ENCODE results near the gene ARHGAP22.

ARHGAP22 gene

GRCh38 chr10:48507494-48507893 is 97.4 kb downstream of the ARHGAP22 start:
- no peaks in the 10 kb centered on the region for H3K27me3 ChIP-seq (replicated peaks; ENCODE audit: control insufficient read depth, insufficient read depth, low read length, poor library complexity, severe bottlenecking)
- no peaks in the 10 kb centered on the region for H3K4me1 ChIP-seq (ENCODE audit: control insufficient read depth, insufficient read depth, low read length, poor library complexity, severe bottlenecking)
- no peaks in the 10 kb centered on the region for H3K36me3 ChIP-seq (ENCODE audit: control insufficient read depth, insufficient read depth, low read length)
- H3K27ac ChIP-seq (ENCODE audit: insufficient read depth, low read length, poor library complexity, severe bottlenecking) = no peak overlapping the region
- no peaks in the 10 kb centered on the region for H3K9me3 ChIP-seq (ENCODE audit: control insufficient read depth, low read length)
- H3K4me3 ChIP-seq (ENCODE audit: insufficient read depth, low read depth, low read length, poor library complexity, severe bottlenecking) = no peak overlapping the region
- DNase-seq = no peak

- Histone ChIP-seq H3K36me3 (ENCODE audit: control insufficient read depth, insufficient read depth, low read length) (no peaks in the 10 kb centered on the region), H3K9me3 (ENCODE audit: control insufficient read depth, low read length) (no peaks in the 10 kb centered on the region), H3K27me3 (replicated peaks; ENCODE audit: control insufficient read depth, insufficient read depth, low read length, poor library complexity, severe bottlenecking) (no peaks in the 10 kb centered on the region), H3K4me1 (ENCODE audit: control insufficient read depth, insufficient read depth, low read length, poor library complexity, severe bottlenecking) (no peaks in the 10 kb centered on the region), H3K4me3 (ENCODE audit: insufficient read depth, low read depth, low read length, poor library complexity, severe bottlenecking) (no peak overlapping the region), H3K27ac (ENCODE audit: insufficient read depth, low read length, poor library complexity, severe bottlenecking) (no peak overlapping the region)
- DNase-seq = no peak
These were observed 98.5 kb downstream of the ARHGAP22 start for GRCh38 chr10:48506147-48506917.

- Histone ChIP-seq H3K4me3 (ENCODE audit: insufficient read depth, low read depth, low read length, poor library complexity, severe bottlenecking) (no peak overlapping the region), H3K27me3 (replicated peaks; ENCODE audit: control insufficient read depth, insufficient read depth, low read length, poor library complexity, severe bottlenecking) (no peaks in the 10 kb centered on the region), H3K27ac (ENCODE audit: insufficient read depth, low read length, poor library complexity, severe bottlenecking) (no peak overlapping the region), H3K9me3 (ENCODE audit: control insufficient read depth, low read length) (no peaks in the 10 kb centered on the region), H3K4me1 (ENCODE audit: control insufficient read depth, insufficient read depth, low read length, poor library complexity, severe bottlenecking) (no peaks in the 10 kb centered on the region), H3K36me3 (ENCODE audit: control insufficient read depth, insufficient read depth, low read length) (no peaks in the 10 kb centered on the region)
- no peak for DNase-seq
These were observed 99.3 kb downstream of the ARHGAP22 start for GRCh38 chr10:48505394-48506112.

GRCh38 chr10:48504141-48504885 is 100.6 kb downstream of the ARHGAP22 start:
- H3K27ac ChIP-seq (ENCODE audit: insufficient read depth, low read length, poor library complexity, severe bottlenecking) = no peak overlapping the region
- no peaks in the 10 kb centered on the region for H3K4me1 ChIP-seq (ENCODE audit: control insufficient read depth, insufficient read depth, low read length, poor library complexity, severe bottlenecking)
- H3K36me3 ChIP-seq (ENCODE audit: control insufficient read depth, insufficient read depth, low read length) = no peaks in the 10 kb centered on the region
- no peaks in the 10 kb centered on the region for H3K27me3 ChIP-seq (replicated peaks; ENCODE audit: control insufficient read depth, insufficient read depth, low read length, poor library complexity, severe bottlenecking)
- H3K9me3 ChIP-seq (ENCODE audit: control insufficient read depth, low read length) = no peaks in the 10 kb centered on the region
- H3K4me3 ChIP-seq (ENCODE audit: insufficient read depth, low read depth, low read length, poor library complexity, severe bottlenecking) = no peak overlapping the region
- no peak for DNase-seq

- no peak for DNase-seq
- no peak overlapping the region for H3K4me3 ChIP-seq (ENCODE audit: insufficient read depth, low read depth, low read length, poor library complexity, severe bottlenecking)
- no peaks in the 10 kb centered on the region for H3K36me3 ChIP-seq (ENCODE audit: control insufficient read depth, insufficient read depth, low read length)
- H3K27ac ChIP-seq (ENCODE audit: insufficient read depth, low read length, poor library complexity, severe bottlenecking) = no peak overlapping the region
- no peaks in the 10 kb centered on the region for H3K9me3 ChIP-seq (ENCODE audit: control insufficient read depth, low read length)
- H3K4me1 ChIP-seq (ENCODE audit: control insufficient read depth, insufficient read depth, low read length, poor library complexity, severe bottlenecking) = no peaks in the 10 kb centered on the region
- peaks cover under 1% of the 10 kb centered on the region for H3K27me3 ChIP-seq (replicated peaks; ENCODE audit: control insufficient read depth, insufficient read depth, low read length, poor library complexity, severe bottlenecking)
These were observed 101.5 kb downstream of the ARHGAP22 start for GRCh38 chr10:48503293-48503911.

- no peak overlapping the region for H3K27ac ChIP-seq (ENCODE audit: insufficient read depth, low read length, poor library complexity, severe bottlenecking)
- H3K9me3 ChIP-seq (ENCODE audit: control insufficient read depth, low read length) = no peaks in the 10 kb centered on the region
- no peak overlapping the region for H3K4me3 ChIP-seq (ENCODE audit: insufficient read depth, low read depth, low read length, poor library complexity, severe bottlenecking)
- DNase-seq = no peak
- H3K36me3 ChIP-seq (ENCODE audit: control insufficient read depth, insufficient read depth, low read length) = no peaks in the 10 kb centered on the region
- peaks cover 3% of the 10 kb centered on the region for H3K27me3 ChIP-seq (replicated peaks; ENCODE audit: control insufficient read depth, insufficient read depth, low read length, poor library complexity, severe bottlenecking)
- H3K4me1 ChIP-seq (ENCODE audit: control insufficient read depth, insufficient read depth, low read length, poor library complexity, severe bottlenecking) = no peaks in the 10 kb centered on the region
These were observed 102.1 kb downstream of the ARHGAP22 start for GRCh38 chr10:48502791-48503190.

- no peaks in the 10 kb centered on the region for H3K9me3 ChIP-seq (ENCODE audit: control insufficient read depth, low read length)
- no peaks in the 10 kb centered on the region for H3K4me1 ChIP-seq (ENCODE audit: control insufficient read depth, insufficient read depth, low read length, poor library complexity, severe bottlenecking)
- H3K27me3 ChIP-seq (replicated peaks; ENCODE audit: control insufficient read depth, insufficient read depth, low read length, poor library complexity, severe bottlenecking) = peaks cover 3% of the 10 kb centered on the region
These were observed 102.8 kb downstream of the ARHGAP22 start for GRCh38 chr10:48501787-48502771.

GRCh38 chr10:48501226-48501625 is 103.6 kb downstream of the ARHGAP22 start:
- no peaks in the 10 kb centered on the region for H3K4me1 ChIP-seq (ENCODE audit: control insufficient read depth, insufficient read depth, low read length, poor library complexity, severe bottlenecking)
- no peak overlapping the region for H3K27ac ChIP-seq (ENCODE audit: insufficient read depth, low read length, poor library complexity, severe bottlenecking)
- DNase-seq = no peak
- H3K9me3 ChIP-seq (ENCODE audit: control insufficient read depth, low read length) = no peaks in the 10 kb centered on the region
- H3K27me3 ChIP-seq (replicated peaks; ENCODE audit: control insufficient read depth, insufficient read depth, low read length, poor library complexity, severe bottlenecking) = peaks cover 3% of the 10 kb centered on the region
- H3K4me3 ChIP-seq (ENCODE audit: insufficient read depth, low read depth, low read length, poor library complexity, severe bottlenecking) = no peak overlapping the region
- H3K36me3 ChIP-seq (ENCODE audit: control insufficient read depth, insufficient read depth, low read length) = no peaks in the 10 kb centered on the region

More at GRCh38 chr10:48501787-48502771, 102.8 kb downstream of the ARHGAP22 start:
- DNase-seq = no peak
- Histone ChIP-seq H3K36me3 (ENCODE audit: control insufficient read depth, insufficient read depth, low read length) (no peaks in the 10 kb centered on the region), H3K27ac (ENCODE audit: insufficient read depth, low read length, poor library complexity, severe bottlenecking) (no peak overlapping the region), H3K4me3 (ENCODE audit: insufficient read depth, low read depth, low read length, poor library complexity, severe bottlenecking) (no peak overlapping the region)

GRCh38 chr10:48500771-48501170 is 104.1 kb downstream of the ARHGAP22 start:
- no peak overlapping the region for H3K4me3 ChIP-seq (ENCODE audit: insufficient read depth, low read depth, low read length, poor library complexity, severe bottlenecking)
- no peak for DNase-seq
- H3K36me3 ChIP-seq (ENCODE audit: control insufficient read depth, insufficient read depth, low read length) = no peaks in the 10 kb centered on the region
- no peaks in the 10 kb centered on the region for H3K4me1 ChIP-seq (ENCODE audit: control insufficient read depth, insufficient read depth, low read length, poor library complexity, severe bottlenecking)
- H3K9me3 ChIP-seq (ENCODE audit: control insufficient read depth, low read length) = no peaks in the 10 kb centered on the region
- H3K27ac ChIP-seq (ENCODE audit: insufficient read depth, low read length, poor library complexity, severe bottlenecking) = no peak overlapping the region
- peaks cover 3% of the 10 kb centered on the region for H3K27me3 ChIP-seq (replicated peaks; ENCODE audit: control insufficient read depth, insufficient read depth, low read length, poor library complexity, severe bottlenecking)

Measured in effector memory CD4-positive, alpha-beta T cell (primary cell).